Lower leg skin (tissue), 3 donors: ENCODE data around the gene CHADL.

Source experiments
- CTCF ChIP-seq, 3 donors: fragments of 450-650 bp; IDR thresholded peaks; one replicate each; pipeline ENCODE4 v1.5.1; 2016; ENCODE audit warnings: antibody characterized with exemption in 3 of 3, mild to moderate bottlenecking in 3 of 3, moderate library complexity in 2 of 3
- POLR2A ChIP-seq, 2 donors: fragments of 450-650 bp; IDR thresholded peaks; one replicate each; pipeline ENCODE4 v1.6.1; 2016 to 2017; ENCODE audit warnings: antibody characterized with exemption in 2 of 2, mild to moderate bottlenecking in 1 of 2, moderate library complexity in 1 of 2

- TF ChIP-seq CTCF (IDR thresholded peaks at IDR 0.05) (no peak), POLR2A (IDR thresholded peaks at IDR 0.05) (no peak)
These were observed 17.8 kb downstream of the CHADL start for GRCh38 chr22:41222846-41223507.
